ENCODE measurements around the gene NPAS2. TPM values are rescaled to one million over a fixed set of nuclear protein-coding genes. Genes with fewer than 3 reads are reported as not detected.

NPAS2 gene
- total and polyA plus RNA-seq, 2 of the 8 experiments (the other 6 are each of a cell fraction or from before 2014, with no cell fraction given): 1.8 to 1.9 TPM

DNA sequence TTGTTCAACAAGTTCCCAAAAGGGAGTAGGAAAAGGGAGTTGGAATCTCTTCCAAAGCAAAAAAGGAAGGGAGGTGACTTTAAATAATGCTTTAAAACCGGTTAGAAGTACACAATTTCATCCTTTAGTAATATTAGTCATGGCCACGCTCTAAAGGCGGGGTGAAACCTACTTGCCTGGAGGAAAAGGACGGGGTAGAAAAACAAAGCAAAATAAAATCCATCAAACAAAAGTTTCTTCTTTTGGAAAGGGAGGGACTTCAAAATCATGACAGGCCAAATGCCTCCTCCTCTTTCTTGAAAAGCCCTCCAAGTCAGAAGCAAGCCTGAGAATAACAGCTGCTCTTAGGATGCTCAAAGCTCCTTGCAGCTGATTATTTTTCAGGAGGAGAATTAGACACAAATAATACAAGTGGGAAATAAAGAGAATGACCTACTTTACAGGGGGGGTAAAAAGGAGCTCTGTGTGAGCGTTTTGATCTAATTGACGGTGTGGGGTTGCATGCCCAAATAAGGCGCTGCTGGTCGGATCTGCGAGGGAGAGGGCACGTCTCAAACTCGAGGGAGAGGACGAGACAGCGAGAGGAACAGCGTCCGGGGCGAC is 1.8 kb upstream of the NPAS2 start:
- Histone ChIP-seq H3K23ac (ENCODE audit: insufficient read length) (no peak overlapping the region), H4K5ac (ENCODE audit: insufficient read length, low read depth, low read length) (no peak overlapping the region), H3K4me1 (replicated peaks in 1 of 4; ENCODE audit: control insufficient read depth in 3 of 4, insufficient read depth in 4 of 4, low read length in 3 of 4) (peaks cover 0 to 18% (median 6%) of the 10 kb centered on the region in 4 experiments; a peak in 5 of 7 replicates), H3K23me2 (ENCODE audit: low read depth, low read length) (peaks cover 16% of the 10 kb centered on the region; the same call in 1 of the 2 replicates), H3K4me2 (ENCODE audit: insufficient read depth in 1 of 2, low read depth in 2 of 2, low read length in 2 of 2) (peak overlapping the region; percentile 90 to 98), H4K20me1 (replicated peaks in 1 of 2; ENCODE audit: control insufficient read depth in 1 of 2, insufficient read depth in 2 of 2, low read length in 2 of 2) (no peaks in the 10 kb centered on the region), H2BK20ac (ENCODE audit: low read length) (no peak overlapping the region), H3K9me3 (ENCODE audit: insufficient read depth in 2 of 2, low read depth in 1 of 2, low read length in 1 of 2) (no peaks in the 10 kb centered on the region), H3K79me2 (ENCODE audit: control insufficient read depth in 1 of 2, insufficient read depth in 2 of 2, low read length in 2 of 2) (no peaks in the 10 kb centered on the region), H2BK12ac (ENCODE audit: low read depth, low read length) (no peak overlapping the region), H2AK5ac (ENCODE audit: low read depth, low read length) (no peak overlapping the region), H3K4me3 (ENCODE audit: extremely low read depth in 1 of 4, insufficient read depth in 2 of 4, low read depth in 3 of 4, low read length in 4 of 4) (peak overlapping the region; percentile 45 to 73 (median 50)), H2AFZ (ENCODE audit: low read length) (peak overlapping the region; percentile 52; the same call in 1 of the 2 replicates), H3K27ac (ENCODE audit: low read depth, low read length) (no peak overlapping the region), H3K79me1 (ENCODE audit: low read depth, low read length) (no peaks in the 10 kb centered on the region), H3K18ac (ENCODE audit: extremely low read depth, low read length) (no peak overlapping the region), H3K4ac (replicated peaks; ENCODE audit: insufficient read length, low read depth, low read length) (no peak overlapping the region), H3K27me3 (replicated peaks in 1 of 4; ENCODE audit: control insufficient read depth in 3 of 4, extremely low read depth in 1 of 4, insufficient read depth in 3 of 4, low read length in 3 of 4) (peaks cover 21 to 52% (median 48%) of the 10 kb centered on the region in 4 experiments), H4K8ac (ENCODE audit: extremely low read depth, insufficient read depth, low read length) (no peak overlapping the region), H3K36me3 (ENCODE audit: control insufficient read depth in 2 of 4, insufficient read depth in 4 of 4, low read length in 3 of 4) (no peaks in the 10 kb centered on the region), H2BK15ac (ENCODE audit: low read length) (no peak overlapping the region), H4K91ac (replicated peaks; ENCODE audit: insufficient read length, low read length) (no peak overlapping the region), H3K56ac (replicated peaks; ENCODE audit: insufficient read length, low read depth, low read length) (no peak overlapping the region), H3K9ac (replicated peaks in 1 of 4; ENCODE audit: extremely low read depth in 1 of 4, low read depth in 3 of 4, low read length in 3 of 4) (peak overlapping the region in 1 of 4 experiments; percentile 8; a peak in 1 of 7 replicates), H2BK5ac (ENCODE audit: low read depth, low read length) (no peak overlapping the region), H3K14ac (ENCODE audit: insufficient read length) (no peak overlapping the region), H2BK120ac (replicated peaks; ENCODE audit: low read depth, low read length) (no peak overlapping the region)
- ChIA-PET POLR2A (ENCODE audit: partially characterized antibody) (no interaction called here), CTCF (ENCODE audit: partially characterized antibody) (interaction anchor here (0.6 to 1.6 kb wide), 5 partner anchors 74 to 268 kb away, joined by 3 to 4 read pairs (median 3); no protein-coding TSS in a partner anchor)
- TF ChIP-seq SRF (IDR thresholded peaks at IDR 0.05; ENCODE audit: low read depth, low read length): peak; percentile 97
- TF ChIP-seq EZH2 (IDR thresholded peaks at IDR 0.05; ENCODE audit: low read depth, low read length, severe bottlenecking): peak; percentile 25
- no peak for TF ChIP-seq CHD2 (IDR thresholded peaks at IDR 0.05; ENCODE audit: low read length)
- no peak for FAIRE-seq
- WGBS, 2 experiments (ENCODE audit: extremely low coverage in 1 of 2, insufficient coverage in 1 of 2, insufficient read length in 1 of 2, insufficient replicate concordance in 2 of 2, low coverage in 1 of 2, low lambda C conversion rate in 2 of 2, missing lambda C conversion rate in 1 of 2): 19% methylated on average over 16 of the region's 16 CpGs; no CpG with 5 or more reads in 1 of the 2 experiments
- no peak for DNase-seq (ENCODE audit: low read depth in 1 of 2, low spot score in 2 of 2)

All from H1 (cell line).